ENCODE data around the gene ZNF865.

The ZNF865 gene

DNA sequence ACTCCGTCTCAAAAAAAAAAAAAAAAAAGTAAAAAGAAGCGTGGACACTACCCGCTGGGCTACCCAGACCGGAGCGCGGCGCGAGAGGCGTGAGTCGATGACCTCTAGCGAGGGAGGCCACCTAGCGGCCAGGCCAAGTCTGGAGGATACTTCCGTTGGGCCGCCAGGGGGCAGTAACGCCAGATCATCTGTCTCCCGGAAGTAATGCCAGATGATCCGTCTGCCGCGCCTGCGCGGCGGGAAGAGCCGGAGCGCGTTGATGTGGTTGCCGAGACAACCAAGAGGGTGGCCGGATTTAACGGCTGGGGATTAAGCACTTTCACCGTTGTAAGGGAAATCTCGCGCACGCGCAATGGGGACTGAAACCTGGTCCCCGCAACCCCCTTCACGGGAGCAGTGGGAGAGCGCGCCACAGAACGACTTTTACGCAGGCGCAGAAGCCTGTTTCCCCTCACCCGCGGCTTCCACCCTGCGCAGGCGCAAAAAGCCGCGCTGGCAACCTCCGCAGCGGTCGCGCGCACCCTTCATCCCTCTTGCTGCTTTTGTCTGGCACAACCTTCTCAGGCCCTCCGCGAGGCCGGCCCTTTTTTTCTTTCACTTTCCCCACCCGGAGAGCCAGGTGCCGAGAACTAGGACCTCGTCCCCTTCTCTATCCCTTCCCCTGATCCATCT is 48.3 kb downstream of the ZNF865 start:
- no peaks in the 10 kb centered on the region for H3K9me3 Mint-ChIP-seq
- H3K27ac Mint-ChIP-seq, result peak overlapping the region; percentile 100
- H3K4me3 Mint-ChIP-seq, result peak overlapping the region; percentile 97
- H3K36me3 Mint-ChIP-seq (ENCODE audit: low read depth), result peaks cover 8% of the 10 kb centered on the region
- DNase-seq, result peak; percentile 98
- peaks cover 40% of the 10 kb centered on the region for H3K4me1 Mint-ChIP-seq
- TF ChIP-seq, protein P1, sequence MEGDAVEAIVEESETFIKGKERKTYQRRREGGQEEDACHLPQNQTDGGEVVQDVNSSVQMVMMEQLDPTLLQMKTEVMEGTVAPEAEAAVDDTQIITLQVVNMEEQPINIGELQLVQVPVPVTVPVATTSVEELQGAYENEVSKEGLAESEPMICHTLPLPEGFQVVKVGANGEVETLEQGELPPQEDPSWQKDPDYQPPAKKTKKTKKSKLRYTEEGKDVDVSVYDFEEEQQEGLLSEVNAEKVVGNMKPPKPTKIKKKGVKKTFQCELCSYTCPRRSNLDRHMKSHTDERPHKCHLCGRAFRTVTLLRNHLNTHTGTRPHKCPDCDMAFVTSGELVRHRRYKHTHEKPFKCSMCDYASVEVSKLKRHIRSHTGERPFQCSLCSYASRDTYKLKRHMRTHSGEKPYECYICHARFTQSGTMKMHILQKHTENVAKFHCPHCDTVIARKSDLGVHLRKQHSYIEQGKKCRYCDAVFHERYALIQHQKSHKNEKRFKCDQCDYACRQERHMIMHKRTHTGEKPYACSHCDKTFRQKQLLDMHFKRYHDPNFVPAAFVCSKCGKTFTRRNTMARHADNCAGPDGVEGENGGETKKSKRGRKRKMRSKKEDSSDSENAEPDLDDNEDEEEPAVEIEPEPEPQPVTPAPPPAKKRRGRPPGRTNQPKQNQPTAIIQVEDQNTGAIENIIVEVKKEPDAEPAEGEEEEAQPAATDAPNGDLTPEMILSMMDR (IDR thresholded peaks at IDR 0.05), result peak; percentile 99
- H3K27me3 Mint-ChIP-seq (ENCODE audit: low read depth, poor library complexity), result no peaks in the 10 kb centered on the region

DNA sequence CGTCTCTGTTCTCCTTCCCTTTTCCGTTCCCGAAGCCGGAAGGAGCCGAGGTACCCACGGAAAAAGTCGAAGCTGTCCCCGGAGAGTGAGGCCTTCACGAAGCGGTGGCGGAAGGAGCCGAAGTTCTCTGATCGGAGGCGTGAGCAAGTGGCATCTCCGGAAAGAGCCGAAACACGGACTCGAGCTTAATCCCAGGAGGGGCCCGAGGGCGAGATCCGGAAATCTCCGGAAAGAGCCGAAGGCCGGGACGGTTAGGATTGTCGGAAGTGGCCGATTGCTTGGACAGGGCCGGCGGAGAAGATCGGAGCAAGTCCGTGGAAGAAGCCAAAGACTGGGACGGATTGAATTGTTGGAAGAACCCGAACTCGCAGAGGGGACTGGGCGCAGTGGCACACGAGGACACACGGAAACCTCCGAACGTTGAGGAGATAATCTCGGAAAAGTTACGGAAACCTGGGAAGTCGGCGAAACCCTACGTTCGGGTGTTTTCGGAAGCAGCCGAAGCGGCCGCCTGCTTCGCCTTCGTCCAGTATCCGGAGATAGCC is 48.9 kb downstream of the ZNF865 start:
- H3K27me3 Mint-ChIP-seq (ENCODE audit: low read depth, poor library complexity), result no peaks in the 10 kb centered on the region
- no peaks in the 10 kb centered on the region for H3K9me3 Mint-ChIP-seq
- H3K36me3 Mint-ChIP-seq (ENCODE audit: low read depth), result peaks cover 11% of the 10 kb centered on the region
- H3K27ac Mint-ChIP-seq, result peak overlapping the region; percentile 100
- H3K4me1 Mint-ChIP-seq, result peaks cover 39% of the 10 kb centered on the region
- DNase-seq, result peak; percentile 100
- H3K4me3 Mint-ChIP-seq, result peak overlapping the region; percentile 97
- TF ChIP-seq, protein P1 (IDR thresholded peaks at IDR 0.05), result no peak

DNA sequence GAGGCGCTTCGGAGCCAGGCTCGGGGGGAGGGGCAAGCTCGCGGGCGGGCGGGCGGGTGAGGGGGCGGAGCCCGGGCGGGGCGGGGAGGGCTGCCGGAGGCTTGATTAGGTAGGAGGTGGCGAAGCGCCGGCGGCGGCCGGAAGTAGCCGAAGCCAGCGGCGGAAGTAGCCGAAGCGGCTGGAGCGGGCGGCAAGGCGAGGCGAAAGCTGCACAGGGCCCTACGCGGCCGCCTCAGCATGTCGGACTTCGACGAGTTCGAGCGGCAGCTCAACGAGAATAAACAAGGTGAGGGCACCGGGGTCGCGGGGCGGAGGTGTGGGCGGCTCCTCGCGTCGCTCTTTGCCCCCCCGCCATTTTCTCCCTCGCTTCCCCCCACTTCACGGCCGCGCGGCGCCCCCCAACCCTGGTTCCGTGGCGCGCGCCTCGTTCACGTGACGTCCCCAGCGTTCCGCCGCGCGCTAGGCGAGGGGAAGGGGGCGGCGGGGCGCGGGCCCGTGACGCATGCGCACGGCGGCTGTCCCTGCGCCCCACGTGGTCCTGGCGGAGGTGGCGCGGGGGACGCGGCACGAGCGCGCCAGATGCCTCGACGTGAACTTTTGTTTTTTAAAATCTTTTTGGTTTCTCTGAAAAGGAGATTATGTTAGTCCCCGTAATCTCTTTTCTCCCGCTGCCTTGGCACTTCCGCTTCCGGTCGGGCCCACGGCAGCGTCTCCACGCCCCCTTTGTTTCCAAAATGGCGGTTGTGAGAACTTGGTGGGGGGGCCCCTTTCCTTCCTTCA is 49.6 kb downstream of the ZNF865 start, which contains the start of gene U2AF2:
Gene U2AF2 (plus strand): TSS at position 168 of the 780 bp plus-strand sequence. CDS start 70 bp downstream, at position 238.
- TF ChIP-seq, protein P1 (IDR thresholded peaks at IDR 0.05), result no peak
- H3K9me3 Mint-ChIP-seq, result no peaks in the 10 kb centered on the region
- H3K4me3 Mint-ChIP-seq, result peak within 1 kb of the TSS; percentile 97
- DNase-seq, result peak; percentile 99
- peaks cover 38% of the 10 kb centered on the region for H3K4me1 Mint-ChIP-seq
- peak within 1 kb of the TSS; percentile 100 for H3K27ac Mint-ChIP-seq
- H3K36me3 Mint-ChIP-seq (ENCODE audit: low read depth), result peaks cover 14% of the 10 kb centered on the region
- H3K27me3 Mint-ChIP-seq (ENCODE audit: low read depth, poor library complexity), result no peaks in the 10 kb centered on the region

DNA sequence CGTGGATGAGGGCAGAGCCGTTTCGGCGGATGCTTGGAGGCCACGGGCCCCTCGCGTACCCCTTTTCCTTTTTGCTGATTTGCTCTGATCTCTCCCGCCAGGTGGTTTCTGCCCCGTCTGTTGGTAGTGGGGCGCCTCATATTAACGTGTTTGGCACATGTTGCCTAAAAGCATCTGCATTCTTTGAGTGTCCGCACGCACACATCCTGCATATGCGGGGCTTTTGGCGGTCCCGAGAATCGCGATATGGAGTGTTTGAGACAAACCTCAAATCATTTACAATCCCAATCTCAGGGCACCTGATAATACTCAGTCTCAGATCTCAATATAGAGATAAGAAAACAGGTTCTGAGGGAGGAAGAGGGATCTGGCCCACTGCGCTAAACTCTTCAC is 50.2 kb downstream of the ZNF865 start:
- H3K27ac Mint-ChIP-seq, result peak overlapping the region; percentile 97
- H3K4me3 Mint-ChIP-seq, result peak overlapping the region; percentile 97
- H3K9me3 Mint-ChIP-seq, result no peaks in the 10 kb centered on the region

DNA sequence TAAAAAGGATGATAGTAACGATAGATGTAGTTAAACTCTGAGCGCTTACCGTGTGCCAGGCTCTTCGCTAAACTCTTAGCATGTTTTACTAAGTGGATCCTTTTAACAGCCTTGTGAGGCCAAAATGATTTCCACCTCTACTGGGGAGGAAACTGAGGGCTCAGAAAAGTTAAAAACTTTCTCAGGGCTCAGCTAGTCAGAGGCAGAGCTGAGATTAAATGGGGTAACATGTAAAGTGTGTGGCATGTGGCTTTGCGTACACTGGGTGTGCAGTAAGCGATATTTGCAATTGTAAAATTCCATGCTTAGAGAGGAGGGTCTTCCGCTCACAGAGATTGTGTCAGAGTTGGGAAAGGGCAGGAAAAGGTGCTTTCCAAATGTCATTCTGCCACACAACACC is 51.1 kb downstream of the ZNF865 start:
- Mint-ChIP-seq H3K36me3 (ENCODE audit: low read depth) (peaks cover 24% of the 10 kb centered on the region), H3K9me3 (no peaks in the 10 kb centered on the region), H3K4me1 (peaks cover 38% of the 10 kb centered on the region), H3K27me3 (ENCODE audit: low read depth, poor library complexity) (no peaks in the 10 kb centered on the region), H3K27ac (no peak overlapping the region), H3K4me3 (peak overlapping the region; percentile 97)
- DNase-seq, result no peak
- TF ChIP-seq, protein P1 (IDR thresholded peaks at IDR 0.05), result no peak

More for the DNA sequence above, 50.2 kb downstream of the ZNF865 start:
- peaks cover 38% of the 10 kb centered on the region for H3K4me1 Mint-ChIP-seq
- H3K27me3 Mint-ChIP-seq (ENCODE audit: low read depth, poor library complexity), result no peaks in the 10 kb centered on the region
- TF ChIP-seq, protein P1 (IDR thresholded peaks at IDR 0.05), result no peak
- no peak for DNase-seq
- H3K36me3 Mint-ChIP-seq (ENCODE audit: low read depth), result peaks cover 18% of the 10 kb centered on the region

Data from nephron progenitor cell (in vitro differentiated cells).